Measurements from ENCODE around the gene EIF4H. TPM values are rescaled to one million over a fixed set of nuclear protein-coding genes. Genes with fewer than 3 reads are reported as not detected.
"Not testable (repeated sequence)": the region's sequence is repeated elsewhere in the genome, so short reads cannot be mapped to it uniquely, and the experiment has no call there.

Gene EIF4H
- 219 and 223 TPM in 2 replicates for total RNA-seq (2014; rRNA removed; shearing (Covaris generic))

DNA sequence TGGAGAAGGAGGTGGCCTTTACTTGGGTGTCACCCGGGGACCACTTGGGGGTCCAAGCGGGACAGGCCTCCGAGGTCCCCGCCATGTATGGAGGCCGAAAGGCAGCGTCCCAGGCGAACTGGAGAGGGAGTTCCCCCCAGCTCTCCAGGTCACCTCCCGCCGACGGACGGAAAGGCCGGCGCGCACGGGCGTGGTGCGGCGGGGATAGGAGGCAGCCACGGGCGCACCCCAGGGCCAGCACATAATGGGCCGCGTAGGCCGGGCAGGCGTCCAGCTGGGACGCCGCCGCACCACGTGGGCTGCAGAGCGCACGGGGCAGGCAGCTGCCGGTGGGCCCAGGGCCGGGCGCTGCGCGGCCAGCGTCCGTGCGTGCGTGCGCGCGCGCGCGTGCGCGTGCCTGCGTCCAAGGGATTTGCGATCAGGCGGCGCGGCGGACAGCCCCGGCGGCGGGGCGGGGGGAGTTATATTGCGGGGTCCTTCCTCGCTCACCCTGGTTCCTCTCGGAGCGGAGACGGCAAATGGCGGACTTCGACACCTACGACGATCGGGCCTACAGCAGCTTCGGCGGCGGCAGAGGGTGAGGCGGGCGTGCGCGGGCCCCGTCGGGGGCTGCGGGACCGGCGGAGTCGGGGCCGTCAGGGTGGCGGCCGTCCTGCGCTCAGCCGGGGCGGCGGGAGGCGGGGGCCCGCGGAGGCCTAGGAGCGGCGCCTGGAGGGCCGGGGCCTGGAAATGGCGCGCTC, at the start of gene EIF4H:
Gene EIF4H, plus strand, starts transcription at position 491 of the 740 bp plus-strand sequence. Its CDS starts 28 bp downstream, at position 519.
- peak; percentile 93 for DNase-seq (ENCODE audit: low spot score)

DNA sequence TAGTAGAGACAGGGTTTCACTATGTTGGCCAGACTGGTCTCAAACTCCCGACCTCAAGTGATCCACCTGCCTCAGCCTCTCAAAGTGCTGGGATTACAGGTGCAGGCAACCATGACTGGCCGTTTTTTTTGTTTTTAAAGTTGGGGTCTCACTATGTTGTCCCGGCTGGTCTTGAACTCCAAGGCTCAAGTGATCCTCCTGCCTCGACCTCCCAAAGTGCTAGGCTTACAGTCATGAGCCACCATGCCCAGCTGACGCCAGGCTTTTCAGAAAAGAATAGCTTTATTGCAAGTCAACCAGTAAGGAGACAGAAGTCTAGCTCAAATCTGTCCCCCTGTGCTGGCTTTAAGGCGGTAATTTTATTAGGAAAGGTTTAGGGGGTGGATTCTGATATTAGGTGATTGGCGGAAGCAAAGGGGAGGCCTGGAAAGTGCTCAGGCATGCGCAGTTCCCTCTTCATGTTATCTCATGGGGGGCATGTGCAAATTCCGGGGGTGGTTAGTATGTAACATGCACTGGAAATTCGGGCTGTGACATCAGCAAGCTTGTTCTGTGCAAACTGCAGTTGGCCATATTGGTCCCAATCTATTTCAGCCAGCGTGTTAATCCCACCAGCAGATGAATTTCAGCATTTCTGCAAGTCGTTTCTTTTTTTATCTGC, 47.8 kb upstream of the EIF4H start:
- no peak for DNase-seq (ENCODE audit: low spot score)

DNA sequence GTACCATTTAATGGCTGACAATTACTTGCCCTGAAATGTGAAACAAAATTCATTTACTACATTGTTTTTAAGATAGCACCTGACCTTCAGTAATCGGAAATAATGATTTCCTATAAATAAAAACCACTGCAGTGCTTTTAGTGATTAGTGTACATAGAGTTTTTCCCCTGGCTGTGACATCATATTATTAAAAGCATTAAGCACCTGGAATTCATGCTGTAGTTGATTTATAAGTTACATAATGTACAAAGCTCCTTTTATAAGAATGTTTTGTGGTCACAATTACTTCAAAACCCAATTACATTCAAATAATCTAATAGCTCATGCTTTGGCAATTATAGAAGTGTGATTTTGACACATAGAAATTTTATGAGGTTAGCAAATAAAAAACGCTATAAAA, 44.3 kb upstream of the EIF4H start:
- no peak for DNase-seq (ENCODE audit: low spot score)

DNA sequence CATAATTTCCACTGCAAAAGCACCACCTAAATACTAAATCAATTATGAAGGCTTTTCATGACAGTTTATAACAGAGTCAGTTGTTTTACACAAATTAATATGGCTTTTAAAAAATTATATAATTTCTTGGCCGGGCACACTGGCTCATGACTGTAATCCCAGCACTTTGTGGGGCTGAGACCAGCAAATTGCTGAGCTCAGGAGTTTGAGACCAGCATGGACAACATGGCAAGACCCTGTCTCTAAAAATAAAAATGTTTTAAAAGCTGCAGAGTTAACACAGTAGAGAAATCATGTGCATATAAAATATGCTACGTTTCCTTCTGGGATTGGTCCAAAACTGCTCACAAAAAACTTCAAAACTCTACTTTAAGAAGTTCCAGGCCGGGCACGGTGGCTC, 43.6 kb upstream of the EIF4H start:
- DNase-seq (ENCODE audit: low spot score): no peak

DNA sequence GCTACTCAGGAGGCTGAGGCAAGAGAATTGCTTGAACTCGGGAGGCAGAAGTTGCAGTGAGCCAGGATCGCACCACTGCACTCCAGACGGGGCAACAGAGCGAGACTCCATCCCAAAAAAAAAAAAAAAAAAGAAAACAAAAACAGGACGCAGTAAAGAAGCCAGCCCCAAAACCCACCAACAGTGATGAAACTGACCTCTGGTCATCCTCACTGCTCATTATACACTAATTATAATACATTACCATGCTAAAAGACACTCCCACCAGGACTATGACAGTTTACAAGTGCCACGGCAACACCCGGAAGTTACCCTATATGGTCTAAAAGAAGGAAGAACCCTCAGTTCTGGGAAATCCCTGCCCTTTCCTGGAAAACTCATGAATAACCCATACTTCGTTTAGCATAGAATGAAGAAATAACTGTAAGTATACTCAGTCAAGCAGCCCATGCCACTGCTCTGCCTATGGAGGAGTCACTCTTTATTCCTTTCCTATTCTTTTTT, 40.0 kb upstream of the EIF4H start:
- DNase-seq (ENCODE audit: low spot score): no peak

DNA sequence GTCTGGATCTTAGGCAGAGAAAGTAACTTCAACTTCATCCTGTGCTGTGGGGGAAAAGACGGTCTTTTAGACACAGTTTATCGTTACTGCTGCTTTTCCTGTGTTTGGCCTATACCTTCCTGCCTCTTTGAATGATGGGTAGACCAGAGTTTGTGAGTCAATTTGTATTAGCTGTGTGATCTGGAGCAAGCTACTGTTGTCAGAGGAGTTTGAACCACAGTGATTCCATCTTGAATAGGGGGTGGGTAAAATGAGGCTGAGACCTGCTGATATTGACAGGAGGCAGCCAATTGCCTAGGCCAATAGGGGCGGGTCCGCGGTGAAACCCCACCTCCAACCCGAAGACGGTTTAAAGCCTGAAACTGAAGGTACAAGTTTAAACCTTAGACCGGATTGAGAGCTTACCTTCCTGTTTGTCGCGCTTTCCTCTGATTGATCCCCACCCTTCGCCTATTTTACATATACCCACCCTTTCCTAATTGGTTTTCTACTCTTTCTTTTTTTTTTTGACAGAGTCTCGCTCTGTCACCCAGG, 35.8 kb upstream of the EIF4H start:
- DNase-seq (ENCODE audit: low spot score): no peak

DNA sequence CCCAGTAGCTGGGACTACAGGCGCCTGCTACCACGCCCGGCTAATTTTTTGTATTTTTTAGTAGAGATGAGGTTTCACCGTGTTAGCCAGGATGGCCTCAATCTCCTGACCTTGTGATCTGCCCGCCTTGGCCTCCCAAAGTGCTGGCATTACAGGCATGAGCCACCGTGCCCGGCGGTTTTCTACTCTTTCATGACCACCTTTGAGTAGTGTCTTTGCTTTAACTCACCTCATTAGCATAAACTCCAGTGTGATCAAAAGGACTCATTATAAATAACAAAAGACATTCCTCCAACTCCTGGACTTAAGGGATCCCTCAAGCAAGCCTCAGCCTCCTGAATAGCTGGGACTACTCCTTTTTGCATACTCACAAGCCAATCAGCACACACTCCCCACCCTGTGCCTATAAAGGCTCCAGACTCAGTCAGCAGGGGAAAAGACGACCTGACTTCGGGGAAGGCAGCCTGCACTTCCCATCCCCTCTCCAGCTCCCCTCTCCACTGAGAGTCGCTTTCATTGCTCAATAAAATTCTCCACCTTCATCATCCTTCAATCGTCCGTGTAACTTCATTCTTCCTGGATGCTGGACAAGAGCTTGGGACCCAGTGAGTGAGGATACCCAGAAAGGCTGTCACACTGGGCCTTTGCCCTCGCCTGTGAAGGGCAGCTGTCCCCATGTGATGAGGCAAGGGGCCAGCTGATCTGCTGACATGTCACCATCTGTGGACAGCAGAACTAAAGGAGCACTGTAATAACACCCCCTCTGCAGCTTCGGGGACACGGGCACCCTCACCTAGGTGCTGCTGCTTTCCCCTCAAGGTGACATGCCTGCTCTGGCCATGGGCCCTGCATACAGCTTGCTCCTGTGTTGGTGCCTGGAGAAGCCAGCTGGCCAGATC, 35.0 kb upstream of the EIF4H start:
- DNase-seq (ENCODE audit: low spot score): no peak

DNA sequence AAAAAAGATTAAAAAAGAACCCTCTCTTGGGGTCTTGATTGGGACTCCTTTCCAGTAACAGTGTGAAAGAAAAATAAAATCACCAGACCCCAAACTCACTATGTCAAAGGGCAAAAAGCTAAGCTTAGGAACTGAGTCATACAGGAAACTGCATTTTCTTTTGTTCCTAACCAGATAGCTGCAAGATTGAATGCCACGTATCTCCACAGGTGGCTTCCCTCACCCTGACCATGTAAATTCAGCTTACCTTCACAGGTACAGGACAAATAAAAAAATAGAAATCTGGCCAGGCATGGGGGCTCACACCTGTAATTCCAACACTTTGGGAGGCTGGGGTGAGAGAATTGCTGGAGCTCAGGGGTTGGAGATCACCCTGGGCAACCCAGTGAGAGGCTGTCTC, 32.5 kb upstream of the EIF4H start:
- DNase-seq (ENCODE audit: low spot score): no peak

DNA sequence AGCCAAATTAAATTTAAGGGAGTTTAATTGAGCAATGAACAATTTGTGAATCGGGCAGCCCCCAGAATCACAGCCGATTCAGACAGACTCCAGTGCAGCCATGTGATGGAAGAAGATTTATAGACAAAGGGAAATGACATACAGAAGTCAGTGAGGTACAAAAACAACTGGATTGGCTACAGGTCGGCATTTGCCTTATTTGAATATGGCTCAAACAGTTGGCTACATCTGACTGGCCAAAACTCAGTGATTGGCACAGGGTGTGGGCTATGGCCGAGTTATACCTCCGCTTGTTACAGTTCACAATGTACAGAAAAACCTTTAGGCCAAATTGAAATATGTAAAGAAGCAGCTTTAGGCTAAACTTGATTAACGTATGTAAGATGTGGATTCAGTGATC, 30.8 kb upstream of the EIF4H start:
- DNase-seq (ENCODE audit: low spot score): no peak

DNA sequence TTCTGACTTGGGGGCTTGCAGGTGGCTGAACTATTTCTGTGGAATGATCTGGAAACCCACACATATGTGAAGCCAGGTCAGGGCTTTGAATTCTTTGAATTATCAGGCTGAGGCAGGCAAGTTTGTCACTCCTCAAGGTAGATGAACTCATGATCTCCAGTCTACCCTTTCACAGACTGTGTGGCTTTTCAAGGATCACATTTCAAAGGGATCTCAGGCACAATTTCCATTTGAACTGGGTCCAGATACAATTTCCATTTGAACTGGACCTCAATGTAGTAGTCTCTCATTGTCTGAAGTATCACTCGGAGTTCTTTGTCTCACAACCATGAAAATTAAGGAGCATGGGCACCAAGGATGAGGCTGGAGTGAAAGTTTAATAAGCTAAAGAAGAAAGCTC, 25.7 kb upstream of the EIF4H start:
- no peak for DNase-seq (ENCODE audit: low spot score)

DNA sequence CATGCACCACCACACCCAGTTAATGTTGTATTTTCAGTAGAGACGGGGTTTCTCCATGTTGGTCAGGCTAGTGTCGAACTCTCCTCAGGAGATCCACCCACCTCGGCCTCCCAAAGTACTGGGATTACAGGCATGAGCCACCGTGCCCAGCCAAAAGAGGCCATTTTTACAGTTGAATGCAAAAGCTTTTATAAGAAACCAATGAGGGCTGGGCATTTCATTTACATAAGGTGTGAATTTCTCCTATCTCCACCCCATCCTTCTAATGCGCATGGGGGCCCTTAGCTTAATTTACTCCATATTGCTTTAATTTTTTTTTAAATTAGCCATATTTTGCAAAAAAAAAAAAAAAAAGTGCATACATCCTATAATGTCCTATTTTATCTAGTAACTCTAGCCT, 25.1 kb upstream of the EIF4H start:
- DNase-seq (ENCODE audit: low spot score): no peak

DNA sequence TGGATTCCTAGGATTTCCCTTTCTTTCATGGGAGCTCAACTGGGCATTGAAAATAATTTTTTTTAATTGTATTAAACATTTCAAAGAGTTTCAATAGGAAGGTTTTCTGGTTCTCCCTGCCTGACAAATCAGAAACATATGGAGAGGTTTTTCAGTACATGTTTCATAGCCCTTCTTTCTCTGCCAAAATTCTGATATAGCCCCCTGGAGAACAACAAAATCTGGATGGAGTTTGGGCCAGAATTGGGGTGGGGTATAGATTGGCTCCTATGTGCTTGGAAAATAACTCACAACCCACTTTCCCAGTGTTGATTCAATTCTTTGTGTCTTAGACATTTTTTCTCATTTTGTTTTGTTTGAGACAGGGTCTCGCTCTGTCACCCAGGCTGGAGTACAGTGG, 24.6 kb upstream of the EIF4H start:
- DNase-seq (ENCODE audit: low spot score): no peak

DNA sequence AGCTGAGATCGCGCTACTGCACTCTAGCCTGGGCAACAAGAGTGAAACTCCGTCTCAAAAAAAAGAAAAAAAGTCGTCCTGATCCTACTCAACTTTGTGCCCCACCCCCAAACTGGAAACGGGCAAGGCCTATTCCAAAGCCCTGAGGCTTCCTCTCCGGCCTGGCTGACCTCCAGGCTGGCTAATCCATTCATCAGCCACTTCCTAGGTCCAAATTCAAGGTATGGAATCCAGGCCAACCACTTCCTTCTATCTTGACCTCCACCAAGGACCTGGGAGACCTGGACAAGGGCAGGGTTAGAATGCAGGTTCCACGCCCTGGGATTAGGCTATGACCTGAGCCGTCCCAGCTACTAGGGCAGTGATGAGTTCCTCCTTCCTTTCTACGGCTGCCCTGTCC, 20.4 kb upstream of the EIF4H start:
- DNase-seq (ENCODE audit: low spot score): no peak

DNA sequence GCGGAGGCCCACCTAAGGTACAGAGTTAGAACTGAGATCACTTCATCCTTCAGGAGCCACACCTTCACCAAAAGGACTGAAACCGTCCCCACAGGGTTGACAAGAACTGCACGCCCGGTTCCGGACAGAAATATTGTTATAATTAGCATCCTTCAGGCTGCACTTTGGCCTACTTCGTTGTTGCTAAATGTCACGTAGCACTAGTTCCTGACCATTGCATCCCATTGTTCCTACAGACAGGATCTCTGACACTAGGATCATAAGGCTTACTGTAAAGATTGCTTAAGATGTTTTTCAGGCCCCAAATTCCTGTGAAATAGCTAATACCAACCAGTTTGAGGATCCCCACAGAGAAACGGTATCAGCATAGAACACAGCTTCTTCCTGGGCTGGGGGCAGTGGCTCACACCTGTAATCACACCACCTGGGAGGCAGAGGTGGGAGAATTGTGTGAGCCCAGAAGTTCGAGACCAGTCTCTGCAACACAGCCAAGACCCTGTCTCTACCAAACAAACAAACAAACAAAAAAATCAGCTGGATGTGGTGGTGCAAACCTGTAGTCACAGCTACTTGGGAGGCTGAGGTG, 18.3 kb upstream of the EIF4H start:
- no peak for DNase-seq (ENCODE audit: low spot score)

DNA sequence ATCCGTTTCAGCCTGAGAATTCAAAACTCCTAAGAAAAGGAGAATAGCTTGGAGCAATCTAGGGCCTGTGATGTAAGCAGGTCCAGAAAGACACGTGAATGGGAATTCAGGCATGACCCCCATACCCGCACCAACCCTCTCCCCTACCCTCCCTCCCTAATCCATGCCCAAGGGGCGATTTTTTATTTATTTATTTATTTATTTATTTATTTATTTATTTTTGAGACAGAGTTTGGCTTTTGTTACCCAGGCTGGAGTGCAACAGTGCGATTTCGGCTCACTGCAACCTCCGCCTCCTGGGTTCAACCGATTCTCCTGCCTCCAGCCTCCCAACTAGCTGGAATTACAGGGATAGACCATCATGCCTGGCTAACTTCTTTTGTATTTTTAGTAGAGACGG, 16.6 kb upstream of the EIF4H start:
- DNase-seq (ENCODE audit: low spot score): no peak

DNA sequence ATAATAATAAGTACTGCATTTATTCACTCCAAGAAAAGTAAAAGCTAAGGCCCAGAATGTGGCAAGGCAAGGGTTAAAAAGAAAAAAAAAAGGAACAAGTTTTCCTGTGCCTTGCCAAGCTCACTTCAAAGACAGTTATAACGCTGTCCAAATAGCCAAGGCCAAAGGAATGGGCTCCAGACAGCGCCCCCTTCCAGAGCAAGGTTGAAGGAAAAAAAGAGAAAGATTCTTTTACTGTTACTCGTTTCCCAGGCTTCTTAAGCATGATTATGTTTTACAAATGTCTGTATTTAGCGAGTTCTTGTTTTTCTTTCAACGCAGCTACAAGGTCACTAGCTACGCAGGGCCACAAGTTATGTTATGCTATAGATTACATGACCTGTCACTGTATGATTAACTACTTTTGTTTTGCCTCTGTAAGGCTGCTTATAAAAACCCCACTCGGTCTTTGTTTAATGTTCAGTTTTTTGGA, 9.1 kb upstream of the EIF4H start:
- no peak for DNase-seq (ENCODE audit: low spot score)

DNA sequence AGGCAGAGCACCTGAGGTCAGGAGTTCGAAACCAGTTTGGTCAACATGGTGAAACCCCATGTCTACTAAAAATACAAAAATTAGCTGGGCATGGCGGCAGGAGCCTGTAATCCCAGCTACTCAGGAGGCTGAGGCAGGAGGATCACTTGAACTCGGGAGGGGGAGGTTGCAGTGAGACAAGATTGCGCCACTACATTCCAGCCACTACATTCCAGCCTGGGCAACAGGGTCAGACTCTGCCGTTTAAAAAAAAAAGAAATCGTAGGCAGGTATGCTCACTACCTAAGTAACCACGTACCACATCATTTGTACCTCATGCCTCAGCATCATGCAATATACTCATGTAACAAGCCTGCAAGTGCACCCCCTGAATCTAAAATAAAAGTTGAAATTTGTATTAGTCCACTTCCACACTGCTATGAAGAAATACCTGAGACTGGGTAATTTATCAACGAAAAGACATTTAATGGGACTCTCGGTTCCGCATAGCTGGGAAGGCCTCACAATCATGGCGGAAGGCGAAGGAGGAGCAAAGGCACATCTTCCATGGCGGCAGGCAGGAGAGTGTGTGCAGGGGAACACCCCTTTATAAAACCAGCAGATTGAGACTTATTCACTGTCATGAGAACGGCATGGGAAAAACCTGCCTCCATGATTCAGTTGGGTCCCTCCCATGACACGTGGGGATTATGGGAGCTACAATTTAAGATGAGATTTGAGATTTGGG, 8.1 kb upstream of the EIF4H start:
- DNase-seq (ENCODE audit: low spot score): no peak

DNA sequence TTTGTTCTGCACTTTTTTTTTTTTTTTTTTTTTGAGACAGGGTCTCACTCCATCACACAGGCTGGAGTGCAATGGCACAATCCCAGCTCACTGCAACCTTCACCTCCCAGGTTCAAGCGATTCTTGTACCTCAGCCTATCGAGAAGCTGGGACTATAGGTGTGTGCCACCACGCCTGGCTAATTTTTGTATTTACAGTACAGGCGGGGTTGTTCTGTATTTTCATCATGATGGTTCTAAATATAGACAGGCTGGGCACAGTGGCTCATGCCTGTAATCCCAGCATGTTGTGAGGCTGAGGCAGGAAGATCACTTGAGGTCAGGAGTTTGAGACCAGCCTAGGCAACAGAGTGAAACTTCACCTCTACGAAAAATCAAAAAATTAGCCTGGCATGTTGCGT, 6.8 kb upstream of the EIF4H start:
- not testable (repeated sequence) for DNase-seq (ENCODE audit: low spot score)

DNA sequence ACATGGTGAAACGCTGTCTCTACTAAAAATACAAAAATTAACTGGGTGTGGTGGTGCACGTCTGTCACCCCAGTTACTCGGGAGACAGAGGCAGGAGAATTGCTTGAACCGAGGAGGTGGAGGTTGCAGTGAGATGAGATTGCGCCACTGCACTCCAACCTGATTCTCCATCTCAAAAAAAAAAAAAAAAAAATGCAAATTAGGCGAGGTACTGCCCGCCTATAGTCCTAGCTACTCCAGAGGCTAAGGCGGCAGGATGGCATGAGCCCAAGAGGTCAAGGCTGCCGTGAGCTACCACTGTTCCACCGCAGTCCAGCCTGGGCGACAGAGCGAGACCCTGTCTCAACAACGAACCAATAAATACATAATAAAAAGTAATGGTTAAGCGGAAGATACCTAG, 1.1 kb upstream of the EIF4H start:
- no peak for DNase-seq (ENCODE audit: low spot score)

DNA sequence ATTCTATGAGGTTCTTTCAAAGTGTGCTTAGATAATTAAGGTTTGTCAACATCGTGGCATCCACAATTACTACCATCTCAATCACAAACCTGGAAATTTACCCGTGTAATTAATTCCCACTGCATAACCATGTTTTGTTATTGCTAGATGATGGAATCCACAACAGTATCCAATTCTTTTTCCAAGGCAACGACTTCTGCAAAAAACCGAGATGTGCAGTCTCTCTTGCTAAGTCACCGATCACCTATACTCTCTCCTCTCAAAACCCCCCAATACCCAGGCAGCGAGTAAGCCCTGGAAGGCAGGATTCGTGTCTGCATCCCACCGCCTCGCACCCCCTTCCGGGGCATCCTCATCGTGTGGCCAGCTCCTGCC, 678 bp upstream of the EIF4H start:
- DNase-seq (ENCODE audit: low spot score): no peak

DNA sequence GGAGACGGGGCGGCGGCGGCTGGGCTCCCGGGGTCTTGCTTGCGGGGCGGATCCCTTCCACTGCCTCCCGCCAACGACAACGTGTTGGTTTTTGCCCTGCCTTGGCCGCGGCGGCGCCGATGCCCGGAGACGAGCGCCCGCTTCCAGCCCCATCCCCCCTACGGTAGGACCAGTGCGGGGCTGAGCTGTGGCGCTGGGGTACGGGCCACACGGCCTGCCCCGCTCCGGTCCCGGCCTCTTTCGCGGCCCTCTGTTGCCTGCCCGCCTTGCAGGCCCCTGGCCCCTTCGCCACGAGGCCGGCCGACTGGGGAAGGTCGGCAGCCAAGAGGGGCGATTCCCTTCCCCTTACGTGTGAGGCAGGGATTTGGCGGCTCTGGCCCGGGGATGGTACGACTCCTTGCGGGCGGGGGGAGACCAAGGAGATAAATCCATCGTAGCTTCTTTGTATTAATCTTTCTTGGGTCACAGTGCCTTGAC, 488 bp downstream of the EIF4H start:
- DNase-seq (ENCODE audit: low spot score): peak; percentile 29

All from H4 (cell line).